ENCODE data around the gene NEO1. TPM values are rescaled to one million over a fixed set of nuclear protein-coding genes. Genes with fewer than 3 reads are reported as not detected.

Gene NEO1
- total RNA-seq, 5 donors from 2014 or later (not counting 1 experiment from before 2014, with no cell fraction given) = 5.0 to 16.6 (median 10.2) TPM

DNA sequence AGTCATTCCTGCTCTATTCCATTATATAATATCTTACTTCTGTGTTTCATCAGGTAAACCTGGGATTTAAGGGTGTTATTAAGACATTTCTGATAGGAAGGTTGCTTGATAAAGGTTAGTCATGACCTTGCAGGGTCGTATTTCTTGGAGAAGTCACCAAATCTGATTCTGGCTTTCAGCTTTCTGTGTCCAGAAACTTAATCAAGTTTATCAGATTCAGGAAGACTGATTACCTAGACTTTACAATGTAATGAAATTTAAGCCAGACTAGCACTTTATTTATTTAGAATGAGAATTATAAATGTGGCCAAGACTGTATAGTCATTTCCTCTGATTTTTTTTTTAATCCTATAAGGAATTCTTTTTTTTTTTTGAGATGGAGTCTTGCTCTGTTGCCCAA lies 81.9 kb downstream of the NEO1 start:
- Mint-ChIP-seq H3K4me3 (no peak overlapping the region), H3K9me3 (no peaks in the 10 kb centered on the region), H3K27me3 (peaks cover 0 to 5% of the 10 kb centered on the region in 2 donors), H3K4me1 (peaks cover 3 to 5% (median 4%) of the 10 kb centered on the region in 3 donors), H3K27ac (no peak overlapping the region), H3K36me3 (peaks cover 28% of the 10 kb centered on the region)
- no peak overlapping the region for H3K4me3 ChIP-seq (ENCODE audit: control insufficient read depth in 1 of 2, extremely low read depth in 1 of 2, low read length in 1 of 2)
- 80% methylated on average over 1 of the region's 1 CpG for WGBS (ENCODE audit: insufficient coverage)
- no peaks in the 10 kb centered on the region for H3K9me3 ChIP-seq
- H3K4me1 ChIP-seq (ENCODE audit: control insufficient read depth in 1 of 2, extremely low read depth in 1 of 2, insufficient read depth in 2 of 2, low read length in 2 of 2) = no peaks in the 10 kb centered on the region
- CTCF ChIA-PET = no interaction called here
- H3K27me3 ChIP-seq (replicated peaks in 1 of 2; ENCODE audit: control insufficient read depth in 2 of 2, extremely low read depth in 1 of 2, insufficient read depth in 2 of 2, low read length in 1 of 2) = no peaks in the 10 kb centered on the region
- H3K36me3 ChIP-seq (ENCODE audit: control insufficient read depth in 2 of 2, extremely low read depth in 1 of 2, insufficient read depth in 1 of 2, low read length in 1 of 2) = no peaks in the 10 kb centered on the region
- POLR2A ChIA-PET = no interaction called here
- H3K27ac ChIP-seq (ENCODE audit: low read length) = no peak overlapping the region
- no peak for DNase-seq
- no peak for ATAC-seq (replicated peaks in 1 of 4)

DNA sequence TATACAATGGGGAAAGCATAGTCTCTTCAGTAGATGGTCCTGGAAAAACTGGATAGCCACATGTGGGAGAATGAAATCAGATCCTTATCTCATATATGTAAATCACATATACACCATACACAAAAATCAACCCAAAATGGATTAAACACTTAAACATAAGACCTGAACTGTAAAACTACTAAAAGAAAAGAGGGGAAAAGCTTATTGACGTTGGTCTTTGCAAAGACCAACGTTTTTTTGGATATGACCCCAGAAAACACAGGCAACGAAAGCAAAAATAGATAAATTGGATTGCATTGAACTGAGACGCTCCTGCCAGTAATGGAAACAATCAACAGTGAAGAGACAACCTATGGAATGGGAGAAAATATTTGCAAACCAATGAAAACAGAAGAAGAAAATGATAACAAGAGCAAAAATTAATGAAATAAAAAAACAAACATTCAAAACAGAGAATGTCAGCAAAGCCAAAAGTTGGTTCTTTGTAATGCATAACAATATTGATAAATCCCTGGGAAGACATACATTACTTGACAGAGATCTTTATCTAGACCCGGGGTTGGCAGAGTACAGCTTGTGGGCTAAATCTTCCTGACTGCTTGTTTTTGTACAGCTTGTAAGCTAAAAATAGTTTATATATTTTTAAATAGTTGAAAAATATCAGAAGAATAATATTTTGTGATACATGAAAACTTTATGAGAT lies 86.9 kb downstream of the NEO1 start:
- H3K9me3 ChIP-seq = no peaks in the 10 kb centered on the region
- POLR2A ChIA-PET = no interaction called here
- ATAC-seq (replicated peaks in 1 of 4) (no peak), DNase-seq (no peak)
- CTCF ChIA-PET = interaction anchor here (0.6 kb wide), 2 partner anchors 9 to 95 kb away, joined by 3 read pairs; no protein-coding TSS in a partner anchor
- H3K27ac Mint-ChIP-seq = no peak overlapping the region
- H3K36me3 Mint-ChIP-seq = peaks cover 9% of the 10 kb centered on the region
- H3K27ac ChIP-seq (ENCODE audit: low read length) = no peak overlapping the region
- H3K9me3 Mint-ChIP-seq = no peaks in the 10 kb centered on the region
- H3K4me1 ChIP-seq (ENCODE audit: control insufficient read depth in 1 of 2, extremely low read depth in 1 of 2, insufficient read depth in 2 of 2, low read length in 2 of 2) = peaks cover 0 to 8% of the 10 kb centered on the region in 2 experiments
- no peaks in the 10 kb centered on the region for H3K27me3 ChIP-seq (replicated peaks in 1 of 2; ENCODE audit: control insufficient read depth in 2 of 2, extremely low read depth in 1 of 2, insufficient read depth in 2 of 2, low read length in 1 of 2)
- WGBS (ENCODE audit: insufficient coverage) = 79% methylated on average over 3 of the region's 5 CpGs
- no peaks in the 10 kb centered on the region for H3K36me3 ChIP-seq (ENCODE audit: control insufficient read depth in 2 of 2, extremely low read depth in 1 of 2, insufficient read depth in 1 of 2, low read length in 1 of 2)
- H3K4me3 Mint-ChIP-seq = no peak overlapping the region
- peaks cover 4 to 34% (median 24%) of the 10 kb centered on the region in 3 donors for H3K4me1 Mint-ChIP-seq
- peaks cover 0 to 5% of the 10 kb centered on the region in 2 donors for H3K27me3 Mint-ChIP-seq
- H3K4me3 ChIP-seq (ENCODE audit: control insufficient read depth in 1 of 2, extremely low read depth in 1 of 2, low read length in 1 of 2) = no peak overlapping the region

DNA sequence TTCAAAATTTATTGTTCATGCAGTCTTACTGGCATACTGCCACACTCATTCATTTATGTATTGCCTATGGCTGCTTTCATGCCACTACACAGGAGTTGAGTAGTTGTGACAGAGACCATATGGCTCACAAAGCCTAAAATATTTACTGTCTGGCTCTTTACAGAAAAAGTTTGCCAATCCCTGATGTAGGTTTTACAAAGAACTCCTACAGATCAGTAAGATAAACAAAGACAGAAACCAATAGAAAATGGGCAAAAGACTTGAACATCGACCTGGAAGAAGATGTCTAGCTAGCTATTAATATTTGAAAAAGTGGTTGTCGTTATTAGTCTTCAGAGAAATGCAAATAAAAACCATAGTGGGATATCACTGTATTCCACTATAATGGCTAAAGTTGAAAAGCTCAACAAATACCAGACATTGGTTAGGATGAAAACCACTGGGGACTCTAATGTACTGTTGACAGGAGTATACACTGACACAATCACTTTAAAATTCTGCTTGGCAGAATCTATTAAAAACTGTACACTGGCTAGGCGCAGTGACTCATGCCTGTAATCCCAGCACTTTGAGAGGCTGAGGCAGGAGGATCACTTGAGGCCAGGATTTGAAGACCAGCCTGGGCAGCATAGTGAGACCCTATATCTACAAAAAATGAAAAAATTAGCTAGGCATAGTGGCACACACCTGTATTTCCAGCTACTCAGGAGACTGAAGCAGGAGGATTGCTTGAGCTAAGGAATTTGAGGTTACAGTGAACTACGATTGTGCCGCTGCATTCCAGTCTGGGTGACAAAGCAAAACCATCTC lies 87.7 kb downstream of the NEO1 start:
- Histone ChIP-seq H3K4me3 (ENCODE audit: control insufficient read depth in 1 of 2, extremely low read depth in 1 of 2, low read length in 1 of 2) (no peak overlapping the region), H3K27me3 (replicated peaks in 1 of 2; ENCODE audit: control insufficient read depth in 2 of 2, extremely low read depth in 1 of 2, insufficient read depth in 2 of 2, low read length in 1 of 2) (no peaks in the 10 kb centered on the region), H3K4me1 (ENCODE audit: control insufficient read depth in 1 of 2, extremely low read depth in 1 of 2, insufficient read depth in 2 of 2, low read length in 2 of 2) (peaks cover 0 to 8% of the 10 kb centered on the region in 2 experiments), H3K36me3 (ENCODE audit: control insufficient read depth in 2 of 2, extremely low read depth in 1 of 2, insufficient read depth in 1 of 2, low read length in 1 of 2) (no peaks in the 10 kb centered on the region), H3K9me3 (no peaks in the 10 kb centered on the region), H3K27ac (ENCODE audit: low read length) (no peak overlapping the region)
- Mint-ChIP-seq H3K27me3 (peaks cover 0 to 5% of the 10 kb centered on the region in 2 donors), H3K4me1 (peaks cover 4 to 34% (median 24%) of the 10 kb centered on the region in 3 donors), H3K36me3 (peaks cover 16% of the 10 kb centered on the region), H3K27ac (no peak overlapping the region), H3K9me3 (no peaks in the 10 kb centered on the region), H3K4me3 (no peak overlapping the region)
- ATAC-seq (replicated peaks in 1 of 4) = no peak
- CTCF ChIA-PET = no interaction called here
- POLR2A ChIA-PET = no interaction called here
- no peak for DNase-seq
- 100% methylated on average over 1 of the region's 5 CpGs for WGBS (ENCODE audit: insufficient coverage)

DNA sequence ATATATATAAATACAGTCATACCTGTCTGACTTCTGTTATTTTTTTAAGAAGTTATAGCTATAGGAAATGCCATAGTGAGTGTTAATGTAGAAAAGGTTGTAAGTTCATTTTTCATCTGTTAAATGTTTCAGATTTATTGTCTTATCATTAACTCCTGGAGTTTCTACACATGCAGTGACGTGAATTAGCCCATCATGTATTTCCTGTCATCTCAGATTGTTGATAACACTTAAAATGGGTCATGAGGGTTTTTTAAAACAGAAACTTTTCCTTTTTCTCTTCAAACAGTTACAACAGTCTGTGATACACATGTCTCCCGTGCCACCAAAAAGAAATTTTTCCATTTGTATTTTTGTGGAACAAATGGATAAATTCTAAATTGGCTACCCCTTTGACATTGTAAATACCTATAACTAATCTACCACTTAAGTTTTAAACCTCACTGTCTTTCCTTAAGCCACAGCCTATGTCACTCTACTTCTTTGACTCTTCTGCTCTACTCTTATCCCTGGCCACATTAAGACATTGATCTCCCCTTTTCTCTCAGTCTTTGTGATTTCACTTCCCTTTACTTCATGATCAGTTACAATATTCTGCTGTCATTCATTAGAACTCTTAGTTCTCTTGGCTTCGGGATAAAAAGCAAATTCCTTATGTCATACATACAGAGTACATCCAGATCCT lies 89.1 kb downstream of the NEO1 start:
- H3K27ac Mint-ChIP-seq = peak overlapping the region; percentile 19 to 70
- POLR2A ChIA-PET = no interaction called here
- H3K4me1 Mint-ChIP-seq = peaks cover 4 to 34% (median 24%) of the 10 kb centered on the region in 3 donors
- peaks cover 16% of the 10 kb centered on the region for H3K36me3 Mint-ChIP-seq
- H3K27me3 Mint-ChIP-seq = peaks cover 0 to 4% of the 10 kb centered on the region in 2 donors
- Histone ChIP-seq H3K36me3 (ENCODE audit: control insufficient read depth in 2 of 2, extremely low read depth in 1 of 2, insufficient read depth in 1 of 2, low read length in 1 of 2) (no peaks in the 10 kb centered on the region), H3K4me3 (ENCODE audit: control insufficient read depth in 1 of 2, extremely low read depth in 1 of 2, low read length in 1 of 2) (no peak overlapping the region), H3K27ac (ENCODE audit: low read length) (peak overlapping the region; percentile 73), H3K27me3 (replicated peaks in 1 of 2; ENCODE audit: control insufficient read depth in 2 of 2, extremely low read depth in 1 of 2, insufficient read depth in 2 of 2, low read length in 1 of 2) (no peaks in the 10 kb centered on the region), H3K9me3 (no peaks in the 10 kb centered on the region), H3K4me1 (ENCODE audit: control insufficient read depth in 1 of 2, extremely low read depth in 1 of 2, insufficient read depth in 2 of 2, low read length in 2 of 2) (peaks cover 0 to 8% of the 10 kb centered on the region in 2 experiments)
- WGBS (ENCODE audit: insufficient coverage) = 78% methylated on average over 1 of the region's 3 CpGs
- H3K9me3 Mint-ChIP-seq = no peaks in the 10 kb centered on the region
- no peak overlapping the region for H3K4me3 Mint-ChIP-seq
- peak in 2 of 4 experiments; percentile 42 to 55 for ATAC-seq (replicated peaks in 1 of 4)
- CTCF ChIA-PET = no interaction called here
- peak in 1 of 35 experiments; percentile 31 for DNase-seq

- Mint-ChIP-seq H3K4me3 (no peak overlapping the region), H3K27ac (peak overlapping the region; percentile 77 to 82), H3K36me3 (peaks cover 15% of the 10 kb centered on the region), H3K27me3 (no peaks in the 10 kb centered on the region), H3K9me3 (no peaks in the 10 kb centered on the region), H3K4me1 (peaks cover 4 to 34% (median 24%) of the 10 kb centered on the region in 3 donors)
- Histone ChIP-seq H3K27ac (ENCODE audit: low read length) (peak overlapping the region; percentile 73), H3K4me1 (ENCODE audit: control insufficient read depth in 1 of 2, extremely low read depth in 1 of 2, insufficient read depth in 2 of 2, low read length in 2 of 2) (peaks cover 0 to 8% of the 10 kb centered on the region in 2 experiments), H3K4me3 (ENCODE audit: control insufficient read depth in 1 of 2, extremely low read depth in 1 of 2, low read length in 1 of 2) (no peak overlapping the region), H3K9me3 (no peaks in the 10 kb centered on the region), H3K36me3 (ENCODE audit: control insufficient read depth in 2 of 2, extremely low read depth in 1 of 2, insufficient read depth in 1 of 2, low read length in 1 of 2) (no peaks in the 10 kb centered on the region), H3K27me3 (replicated peaks in 1 of 2; ENCODE audit: control insufficient read depth in 2 of 2, extremely low read depth in 1 of 2, insufficient read depth in 2 of 2, low read length in 1 of 2) (no peaks in the 10 kb centered on the region)
- peak in 1 of 35 experiments; percentile 2 for DNase-seq
- ChIA-PET POLR2A (no interaction called here), CTCF (no interaction called here)
- ATAC-seq (replicated peaks in 1 of 4) = no peak
- 82% methylated on average over 7 of the region's 12 CpGs for WGBS (ENCODE audit: insufficient coverage)
Observed at GRCh38 chr15:73142802-73143762, 90.8 kb downstream of the NEO1 start.
